Mucosa of descending colon (tissue), 3 donors: ENCODE results near the gene GTF2H1. TPM values are rescaled to one million over a fixed set of nuclear protein-coding genes. Genes with fewer than 3 reads are reported as not detected.

Experiments
- ATAC-seq: fragments of 200-7000 bp; cut with Tn5 transposase; one replicate; pipeline ENCODE4 v1.9.1; 2020; ENCODE audit warnings: mild to moderate bottlenecking, moderate library complexity
- DNase-seq, 3 donors: peaks; one replicate each; pipeline ENCODE4 v3.0.0-alpha.2; 2020
- H3K36me3 ChIP-seq: fragments of 200-600 bp; one replicate; pipeline ENCODE4 v1.8.0; 2021; ENCODE audit warnings: low read depth, mild to moderate bottlenecking
- H3K4me1 ChIP-seq: fragments of 200-600 bp; one replicate; pipeline ENCODE4 v1.8.0; 2021; ENCODE audit warnings: low read depth, mild to moderate bottlenecking
- H3K4me3 ChIP-seq: fragments of 200-600 bp; one replicate; pipeline ENCODE4 v1.8.0; 2021; ENCODE audit warnings: mild to moderate bottlenecking
- H3K9me3 ChIP-seq: fragments of 200-600 bp; one replicate; pipeline ENCODE4 v1.8.0; 2021; ENCODE audit warnings: mild to moderate bottlenecking
- CTCF ChIP-seq: fragments of 200-600 bp; IDR thresholded peaks from one replicate; pipeline ENCODE4 v1.8.0; 2022; ENCODE audit warnings: antibody characterized with exemption, mild to moderate bottlenecking
- intact Hi-C, 2 donors: fragments of 100-400 bp; cut with DNase I in 1 of 2; cut with micrococcal nuclease in 1 of 2; formaldehyde crosslinking; loops; one replicate each; pipeline versions ENCODE4 v1.11.0 to v1.11.1; 2022; cut with DNase I, micrococcal nuclease
- total RNA-seq, 3 donors: library from RNA; stranded (reverse); fragmentation: NEBNext Ultra II Directional in 2 of 3; extraction: Animal tissue kit (Norgen Biotek cat#: 25700) in 2 of 3; gene quantifications; one replicate each; pipeline versions ENCODE4 v1.2.1 to v1.2.4, GENCODE V29; 2021 to 2023
- donor health status: DM: no; HTN: no; CAD: no; lungs with moderate emphysema.
- donor health status: DM: no; HTN: no; CAD: no.
- donor health status: DM: no; HTN: yes; CAD: no.

The GTF2H1 gene
- total RNA-seq, 3 donors from 2014 or later: 32.8 to 43.3 (median 35.9) TPM

- DNase-seq: no peak
- Histone ChIP-seq H3K4me1 (no peaks in the 10 kb centered on the region), H3K36me3 (no peaks in the 10 kb centered on the region), H3K4me3 (no peak overlapping the region), H3K9me3 (no peaks in the 10 kb centered on the region)
- TF ChIP-seq CTCF: no peak
- intact Hi-C loops: no loop called here
- ATAC-seq: no peak
These were observed 53.6 kb downstream of the GTF2H1 start for GRCh38 chr11:18375941-18376340.

GRCh38 chr11:18379201-18379600, 56.8 kb downstream of the GTF2H1 start:
- Histone ChIP-seq H3K36me3 (no peaks in the 10 kb centered on the region), H3K4me1 (peaks cover 17% of the 10 kb centered on the region), H3K4me3 (no peak overlapping the region), H3K9me3 (no peaks in the 10 kb centered on the region)
- ATAC-seq (no peak), DNase-seq (no peak)
- TF ChIP-seq CTCF: no peak
- intact Hi-C loops: no loop called here

- no peak for TF ChIP-seq CTCF
- ATAC-seq (peak; percentile 90), DNase-seq (peak; percentile 74 to 84 (median 82))
- peaks cover 29% of the 10 kb centered on the region for H3K4me1 ChIP-seq
- H3K36me3 ChIP-seq: no peaks in the 10 kb centered on the region
- H3K4me3 ChIP-seq: no peak overlapping the region
- intact Hi-C loops: no loop called here
- H3K9me3 ChIP-seq: no peaks in the 10 kb centered on the region
These were observed 61.2 kb downstream of the GTF2H1 start for GRCh38 chr11:18383388-18384156.

GRCh38 chr11:18384157-18384641, 61.8 kb downstream of the GTF2H1 start:
- TF ChIP-seq CTCF: no peak
- ATAC-seq (peak; percentile 91), DNase-seq (peak in 2 of 3 donors; percentile 70 to 90)
- peaks cover 29% of the 10 kb centered on the region for H3K4me1 ChIP-seq
- H3K4me3 ChIP-seq: no peak overlapping the region
- intact Hi-C loops: no loop called here
- no peaks in the 10 kb centered on the region for H3K36me3 ChIP-seq
- no peaks in the 10 kb centered on the region for H3K9me3 ChIP-seq

GRCh38 chr11:18390088-18390487, 67.7 kb downstream of the GTF2H1 start:
- no peak overlapping the region for H3K4me3 ChIP-seq

More at GRCh38 chr11:18390088-18390487, 67.7 kb downstream of the GTF2H1 start:
- ATAC-seq: no peak
- intact Hi-C loops: no loop called here
- no peak for DNase-seq
- Histone ChIP-seq H3K36me3 (no peaks in the 10 kb centered on the region), H3K9me3 (no peaks in the 10 kb centered on the region), H3K4me1 (peaks cover 10% of the 10 kb centered on the region)
- no peak for TF ChIP-seq CTCF
